Kidney tubule cell (primary cell): ENCODE data around the gene PODN.
A peak's percentile ranks its signal among the peaks of the same experiment; 100 is the strongest.

Experiments used
- DNase-seq: peaks from one replicate; pipeline ENCODE4 v3.0.0-alpha.2; 2018; ENCODE audit warnings: low spot score

The PODN gene

DNA sequence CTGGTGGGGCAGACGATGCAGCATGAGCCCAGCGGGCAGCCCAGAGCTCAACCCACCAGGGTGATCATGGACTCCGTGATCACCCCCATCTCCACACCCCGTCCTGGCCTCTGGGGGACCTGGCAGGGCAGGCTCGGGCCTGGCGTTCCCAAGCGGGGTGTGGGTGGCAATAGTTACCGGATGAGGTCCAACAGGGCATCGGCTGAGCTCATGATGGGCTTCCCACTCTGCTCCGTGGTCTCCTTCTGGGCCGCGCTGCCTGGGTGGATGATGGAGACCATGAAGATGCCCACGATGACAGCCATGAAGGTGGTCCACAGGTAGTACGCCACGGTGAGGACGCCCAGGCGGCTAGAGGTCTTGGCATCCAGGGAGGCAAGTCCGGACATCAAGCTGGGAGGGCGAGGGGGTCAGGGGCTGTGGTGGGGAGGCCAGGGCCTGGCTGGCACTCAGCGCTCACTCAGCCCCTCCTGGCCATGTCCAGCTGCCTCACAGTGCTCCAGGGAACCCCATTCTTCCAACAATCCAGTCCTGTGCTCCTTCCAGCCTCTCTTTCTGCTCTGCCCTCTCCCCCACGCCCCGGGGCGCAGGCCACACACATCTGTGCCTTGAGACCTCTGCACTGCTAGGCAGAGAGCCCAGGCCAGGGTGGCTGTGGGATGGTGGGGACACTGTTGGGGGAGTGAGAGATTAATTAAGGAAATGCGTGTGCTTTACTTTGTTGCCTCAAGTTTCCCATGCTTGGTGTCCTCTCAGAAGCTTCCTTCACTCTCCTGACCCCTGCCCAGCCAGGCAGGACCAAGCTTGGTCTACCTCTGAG is 52.8 kb downstream of the PODN start:
- DNase-seq, result no peak

DNA sequence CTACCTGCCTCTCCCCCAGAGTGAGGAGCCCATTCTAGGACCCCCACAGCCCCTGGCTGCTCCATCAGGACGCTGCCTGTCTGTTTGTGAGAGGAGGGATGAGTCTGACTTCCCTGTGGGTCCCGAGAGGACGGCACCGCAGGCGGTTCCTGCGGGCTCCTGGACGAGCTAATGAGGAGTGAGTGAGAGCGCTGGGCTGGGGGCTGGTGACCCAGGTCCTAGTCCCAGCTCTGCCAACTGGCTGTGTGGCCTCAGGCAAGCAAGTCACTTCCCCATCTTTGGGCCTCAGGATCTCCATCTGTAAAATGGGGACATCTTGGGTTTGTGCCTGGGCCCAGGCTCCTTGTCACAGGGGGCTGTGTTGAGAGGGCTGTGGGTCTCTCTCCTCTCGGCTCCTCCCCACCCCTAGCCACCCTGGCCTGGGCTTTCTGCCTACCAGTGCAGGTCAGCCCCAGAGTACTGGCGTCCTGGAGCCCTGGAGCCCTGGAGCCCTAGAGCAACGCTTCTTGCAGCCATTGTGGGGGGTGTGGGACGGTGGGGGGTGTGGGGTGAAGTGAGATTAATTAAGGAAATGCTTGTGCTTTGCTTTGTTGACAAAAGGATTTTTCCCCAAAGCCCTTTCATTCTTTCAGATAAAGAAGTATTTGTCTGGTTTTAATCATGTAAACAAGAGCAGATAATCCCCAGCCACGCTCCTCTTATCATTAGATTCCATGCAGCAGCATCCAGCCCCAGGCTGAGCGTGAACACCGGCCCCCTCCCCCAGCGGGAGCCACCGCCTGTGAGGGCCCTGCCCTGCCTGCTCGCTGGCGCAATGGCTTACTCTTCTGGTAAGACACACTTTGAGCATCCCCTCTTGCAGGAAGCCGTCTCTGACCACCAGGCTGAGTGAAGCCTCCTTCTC is 53.6 kb downstream of the PODN start:
- DNase-seq, result no peak

DNA sequence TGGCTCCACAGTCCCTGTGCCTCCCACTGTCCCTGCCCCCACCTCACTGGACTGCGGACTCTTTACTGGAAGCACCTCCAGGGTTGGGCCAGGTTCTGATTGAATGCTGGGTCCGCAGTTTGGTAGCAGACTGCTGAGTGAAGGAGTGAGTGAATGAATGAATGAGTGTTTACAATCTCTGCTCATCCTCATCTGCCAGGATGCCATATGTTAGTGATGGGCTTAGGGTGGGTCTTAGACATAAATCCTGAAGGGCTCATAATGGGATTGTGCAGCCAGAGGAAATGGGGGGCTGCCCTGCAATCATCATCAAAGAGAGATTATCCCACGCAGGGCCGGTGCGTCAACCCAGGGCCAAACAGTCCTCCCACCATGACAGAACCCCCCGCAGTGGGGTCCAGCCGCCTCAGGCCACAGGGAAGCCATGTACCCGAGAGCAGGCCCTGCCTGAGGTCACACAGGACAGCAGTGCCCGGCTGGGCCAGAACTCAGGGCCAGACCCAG is 54.3 kb downstream of the PODN start:
- DNase-seq, result no peak

DNA sequence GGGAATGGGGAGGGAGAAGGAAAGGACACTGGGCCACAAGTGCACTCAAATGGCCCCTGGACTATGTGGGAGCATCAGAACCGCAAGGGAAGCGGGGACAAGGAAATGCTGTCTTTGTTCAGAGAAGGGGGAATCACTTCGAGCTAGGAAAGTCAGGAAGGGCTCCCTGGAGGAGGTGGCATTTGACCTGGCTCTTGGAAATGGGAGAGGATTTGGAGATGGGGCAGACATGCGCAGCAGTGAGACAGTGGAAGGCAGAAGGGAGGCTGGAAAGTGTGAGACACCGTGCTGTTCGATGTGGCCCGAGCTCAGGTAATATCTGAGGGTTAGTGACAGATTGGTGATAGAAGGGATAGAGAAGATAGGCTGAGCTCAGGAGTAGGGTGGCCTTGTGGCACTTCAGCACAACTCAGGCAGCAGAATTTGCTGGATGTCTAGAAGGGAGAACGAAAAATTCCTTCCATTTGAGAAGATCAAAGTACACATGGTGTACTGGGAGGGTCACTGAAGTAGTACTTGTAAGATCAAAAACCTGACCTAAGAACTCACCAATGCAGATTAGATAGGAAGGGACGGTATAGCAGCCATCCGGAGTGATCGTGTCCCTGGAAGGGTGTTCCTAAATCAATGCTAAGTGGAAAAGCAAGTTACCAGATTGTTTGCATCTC is 55.1 kb downstream of the PODN start:
- no peak for DNase-seq

DNA sequence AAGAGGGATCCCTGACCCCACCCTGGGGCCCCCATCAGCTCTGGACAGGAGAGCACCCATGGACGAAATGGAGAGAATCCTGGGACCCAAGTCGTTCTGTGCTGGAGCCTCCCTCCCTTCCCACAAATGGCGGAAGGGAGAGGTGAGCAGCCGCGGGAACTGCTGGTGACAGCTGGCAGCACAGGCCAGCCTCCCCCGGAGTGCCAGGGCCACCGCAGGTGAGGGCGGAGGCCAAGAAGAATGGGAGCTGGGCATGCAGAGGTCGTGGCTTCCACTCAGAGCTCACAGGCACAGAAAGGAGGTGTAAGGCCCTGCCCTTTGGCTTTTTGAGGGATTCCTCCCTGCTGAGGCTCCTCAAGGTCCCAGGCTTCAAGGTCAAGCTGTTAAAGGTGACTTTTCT is 55.8 kb downstream of the PODN start:
- DNase-seq, result no peak

DNA sequence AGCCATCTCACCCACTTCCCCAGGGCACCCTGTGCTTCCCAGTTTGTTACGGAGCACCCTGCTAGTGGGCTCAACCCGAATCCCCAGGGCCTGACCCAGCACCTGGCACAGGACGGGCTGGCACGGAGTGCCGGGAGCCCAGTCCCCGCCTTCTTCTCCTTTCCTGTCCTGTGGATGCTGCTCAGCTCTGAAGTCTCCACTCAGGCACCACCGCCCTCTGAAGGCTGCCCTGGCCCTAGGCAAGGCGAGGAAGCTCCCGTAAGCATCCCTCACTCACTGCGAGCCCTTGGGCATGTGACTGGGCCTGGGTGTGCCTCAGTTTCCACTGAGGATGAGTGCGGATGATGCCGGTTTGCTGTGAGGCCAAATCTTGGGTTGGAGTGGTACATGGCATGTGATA is 58.6 kb downstream of the PODN start:
- DNase-seq, result no peak

DNA sequence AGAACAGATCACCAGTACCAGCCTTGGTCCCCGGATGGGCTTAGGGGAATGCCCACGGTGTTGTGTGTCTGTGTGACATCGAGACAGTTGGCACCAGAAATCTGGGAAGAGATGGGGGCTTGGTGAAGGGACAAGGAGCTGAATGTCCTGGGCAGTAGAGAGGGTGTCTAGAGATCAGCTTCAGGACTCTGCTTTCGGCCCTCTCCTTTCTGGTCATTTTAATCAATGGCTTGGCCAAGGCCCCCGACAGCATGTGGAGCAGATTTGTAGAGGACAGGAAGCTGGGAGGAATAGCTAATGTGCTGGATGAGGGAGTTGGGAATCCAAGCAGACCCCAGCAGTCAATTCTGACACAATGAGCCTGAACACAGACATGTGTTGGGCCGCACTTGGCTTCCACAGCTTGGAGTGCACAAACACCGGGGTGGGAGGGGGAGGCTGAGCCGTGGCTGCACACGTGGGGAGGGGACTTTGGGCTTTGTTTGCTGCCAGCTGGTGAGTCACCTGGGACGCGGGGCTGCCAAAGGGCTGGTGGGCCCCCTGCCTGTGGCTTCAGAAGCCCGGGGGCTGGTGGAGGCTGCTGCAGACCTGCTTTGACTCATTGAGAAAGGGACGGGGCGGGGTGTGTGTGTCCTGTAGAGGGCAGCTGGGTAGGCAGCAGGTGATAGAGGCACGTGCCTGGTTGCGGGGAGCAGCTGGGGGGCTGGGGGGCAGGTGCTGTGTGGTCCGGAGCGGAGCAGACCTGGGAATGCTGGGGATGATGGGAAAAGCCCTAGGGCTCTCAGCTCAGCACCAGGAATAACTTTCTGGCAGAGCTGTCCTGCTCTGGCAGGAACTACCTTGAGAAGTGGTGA is 59.5 kb downstream of the PODN start:
- DNase-seq, result peak; percentile 22

DNA sequence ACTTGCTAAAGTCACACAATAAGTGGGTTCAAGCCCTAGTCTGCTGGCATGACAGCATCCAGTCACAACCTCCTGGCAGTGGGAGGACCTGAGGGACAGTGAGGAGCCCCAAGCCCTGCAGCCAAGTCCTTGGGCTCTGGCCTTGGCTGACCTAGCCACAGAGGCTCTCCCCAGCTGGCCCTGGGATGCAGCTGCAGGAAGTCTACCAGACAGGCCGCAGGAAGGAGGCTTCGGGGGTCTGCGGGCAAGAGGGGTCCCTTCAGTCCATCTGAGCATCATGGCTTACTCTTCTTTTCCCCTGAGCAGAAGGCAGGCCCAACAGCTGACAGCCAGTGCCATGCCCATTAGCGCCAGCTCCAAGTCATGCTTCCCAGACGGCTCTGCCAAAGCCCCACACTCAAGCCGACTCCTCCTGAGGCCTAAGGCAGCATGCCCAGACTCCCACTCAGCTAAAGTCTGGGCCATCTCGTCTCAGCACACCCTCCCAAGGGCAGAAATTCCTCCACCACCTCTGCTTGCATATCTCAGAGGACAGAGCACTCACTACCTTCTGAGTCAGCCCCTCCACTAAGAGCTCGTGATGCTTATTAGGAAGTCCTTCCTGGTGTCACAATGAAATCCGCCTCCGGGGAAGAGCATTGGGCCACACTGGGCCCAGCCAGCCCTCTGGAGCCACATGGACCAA is 60.3 kb downstream of the PODN start:
- DNase-seq, result peak; percentile 18

DNA sequence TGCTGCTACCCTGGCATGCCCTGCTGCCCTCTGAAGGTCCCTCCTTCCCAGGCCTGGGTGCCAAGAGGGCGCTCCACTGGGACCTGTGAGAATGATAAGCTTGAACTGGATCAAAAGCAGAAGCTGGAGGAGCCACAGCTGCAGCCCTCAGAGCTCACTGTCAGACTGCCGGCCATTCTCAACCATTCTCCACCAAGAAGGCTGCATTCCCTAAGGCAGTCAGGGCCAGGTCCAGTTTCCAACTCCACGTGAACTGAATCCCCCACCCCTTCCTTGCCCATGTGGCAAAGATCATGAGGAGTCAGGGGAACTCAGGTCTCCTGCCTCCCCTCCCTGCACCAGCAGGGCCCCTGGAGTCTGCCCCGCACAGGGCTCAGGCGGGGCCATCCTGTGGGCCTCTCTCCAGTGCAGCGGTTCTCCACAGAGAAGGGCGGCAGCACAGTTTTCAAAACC is 61.0 kb downstream of the PODN start:
- no peak for DNase-seq

DNA sequence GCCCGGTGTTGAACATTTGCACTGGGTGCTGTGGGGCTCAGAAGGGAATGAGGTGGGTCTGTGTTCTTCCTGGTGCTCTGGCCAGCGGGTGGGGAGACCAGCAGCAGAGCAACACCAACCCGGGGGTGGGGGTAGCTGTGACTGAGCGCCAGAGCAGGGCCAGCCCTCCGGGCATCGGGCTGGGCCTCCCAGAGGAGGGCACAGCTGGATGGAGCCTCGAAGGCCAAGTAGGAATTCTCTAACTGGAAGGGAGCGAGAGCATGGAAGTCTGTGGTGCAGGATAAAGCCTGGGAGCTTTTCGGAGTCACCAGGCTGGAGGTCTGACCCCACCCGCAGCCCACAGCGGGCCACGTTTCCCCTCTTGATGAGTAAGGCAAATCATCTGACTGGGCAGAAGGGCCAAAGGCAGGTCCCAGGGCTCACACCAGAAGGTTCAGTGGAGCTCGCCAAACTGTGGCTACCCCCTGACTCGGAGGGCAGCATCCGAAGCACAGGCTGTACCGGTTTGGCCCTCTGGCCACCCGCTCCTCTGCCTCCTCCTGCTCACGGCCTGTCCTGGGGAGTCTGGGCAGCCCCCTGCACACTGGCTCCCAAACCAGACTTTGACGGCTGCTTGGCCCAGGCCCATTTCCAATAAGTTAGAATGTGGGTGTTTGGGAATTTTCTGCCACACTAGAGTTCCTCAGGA is 61.6 kb downstream of the PODN start:
- DNase-seq, result no peak

DNA sequence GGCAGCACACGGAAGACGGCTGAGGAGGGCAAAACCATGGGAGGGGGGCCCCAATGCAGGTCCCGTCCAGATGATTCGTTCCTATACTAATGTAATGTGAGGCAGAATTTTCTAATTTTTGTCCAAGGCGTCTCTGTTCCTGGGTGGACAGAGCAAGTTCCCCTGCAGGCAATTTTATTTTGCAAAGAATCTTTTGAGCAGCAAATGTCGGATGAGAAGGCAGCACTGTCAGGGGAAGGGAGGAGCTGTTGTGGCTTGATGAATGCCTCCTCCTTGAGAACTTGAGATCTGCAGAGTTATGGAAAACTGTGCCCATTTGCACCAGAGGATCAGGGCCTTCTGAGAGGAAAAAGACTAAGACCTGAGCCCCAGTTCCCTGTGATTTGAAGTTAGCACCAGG is 63.1 kb downstream of the PODN start:
- DNase-seq, result no peak

DNA sequence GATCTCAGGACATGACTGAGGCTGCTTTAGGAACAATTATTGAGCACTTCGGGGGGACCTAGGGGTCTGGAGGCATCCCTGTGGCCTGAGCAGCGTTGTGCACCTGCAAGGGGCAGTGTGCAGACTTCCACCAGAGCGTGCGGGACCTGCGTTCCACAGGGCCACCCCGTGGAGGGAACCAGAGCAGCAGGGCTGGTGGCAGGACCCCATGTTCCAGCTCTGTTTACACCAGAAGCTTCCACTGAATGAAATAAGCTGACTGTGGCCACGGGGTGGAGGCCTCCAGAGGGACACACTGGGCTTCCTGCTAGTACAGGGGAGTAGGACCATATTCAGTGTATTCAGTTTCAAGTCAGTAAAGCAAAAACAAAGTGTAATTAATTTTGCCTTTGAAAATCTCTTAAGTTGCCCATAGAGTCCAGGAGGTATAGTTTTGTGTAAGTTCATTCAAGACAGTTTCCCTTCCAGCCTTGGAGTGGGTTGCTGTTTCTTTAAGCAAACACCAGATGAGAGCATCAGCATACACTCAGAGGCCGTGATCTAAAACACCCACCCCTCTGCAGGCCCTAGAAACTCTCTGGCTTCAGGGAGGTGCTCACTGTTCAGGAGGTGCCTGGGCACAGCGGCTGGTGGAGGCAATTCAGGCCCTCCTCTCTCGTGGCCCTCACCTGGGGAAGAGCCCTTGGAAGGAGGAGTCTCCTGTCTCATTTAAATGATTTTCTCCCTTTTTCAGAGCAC is 63.8 kb downstream of the PODN start:
- DNase-seq, result no peak

DNA sequence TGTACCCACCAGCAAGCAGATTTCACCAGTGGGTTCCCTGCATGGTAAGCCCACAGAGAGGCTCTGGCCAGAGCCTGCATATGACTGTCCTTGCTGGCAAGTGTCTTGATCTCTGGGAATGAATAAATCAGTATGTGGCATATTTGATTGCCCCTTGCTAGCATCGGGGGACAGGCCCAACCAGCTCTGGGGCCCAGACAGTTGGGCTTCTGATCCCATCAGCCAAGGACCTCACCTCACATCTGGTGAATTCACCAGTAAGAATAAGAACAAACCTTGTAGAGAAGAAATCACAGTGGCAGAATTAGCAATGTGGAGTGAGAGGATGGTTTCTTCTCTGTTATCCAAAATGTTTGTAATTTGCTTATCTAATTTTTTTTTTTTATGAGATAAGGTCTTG is 64.5 kb downstream of the PODN start:
- DNase-seq, result no peak

DNA sequence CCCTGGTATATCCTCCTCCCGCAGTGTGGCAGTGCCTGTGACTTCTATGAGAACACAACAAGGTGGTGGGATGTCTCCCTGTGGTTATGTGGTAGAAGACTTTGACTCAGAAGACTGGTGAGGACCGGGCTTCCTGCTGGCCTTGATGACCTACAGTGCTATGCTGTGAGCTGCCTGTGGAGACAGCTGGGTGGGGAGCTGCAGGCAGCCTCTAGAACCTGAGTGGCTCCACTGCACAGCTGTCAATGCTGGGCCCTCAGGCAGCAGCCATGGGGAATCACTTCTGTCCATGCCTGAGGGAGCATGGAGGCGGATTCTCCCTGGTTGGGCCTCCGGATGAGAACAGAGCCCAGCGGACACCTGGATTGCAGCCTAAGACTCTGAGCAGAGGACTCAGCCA is 65.5 kb downstream of the PODN start:
- DNase-seq, result peak; percentile 6

DNA sequence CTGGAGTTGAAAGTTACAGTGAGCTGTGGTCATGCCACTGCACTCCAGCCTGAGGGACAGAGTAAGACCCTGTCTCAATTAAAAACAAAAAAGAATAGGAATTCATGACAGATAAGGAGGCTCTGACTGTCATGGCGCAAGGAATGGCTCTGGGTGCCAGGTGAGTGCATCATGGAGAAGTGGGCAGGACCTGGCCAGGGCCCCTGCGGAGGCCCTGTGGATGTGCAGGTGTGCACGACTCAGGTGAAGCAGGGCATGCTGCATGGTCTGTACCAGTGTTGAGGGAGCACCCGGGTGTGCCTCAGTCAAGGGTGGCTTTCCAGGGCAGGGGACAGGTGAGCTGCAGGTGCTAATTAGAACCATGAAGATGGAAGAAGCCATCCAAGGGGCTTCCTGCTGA is 66.4 kb downstream of the PODN start:
- DNase-seq, result no peak

DNA sequence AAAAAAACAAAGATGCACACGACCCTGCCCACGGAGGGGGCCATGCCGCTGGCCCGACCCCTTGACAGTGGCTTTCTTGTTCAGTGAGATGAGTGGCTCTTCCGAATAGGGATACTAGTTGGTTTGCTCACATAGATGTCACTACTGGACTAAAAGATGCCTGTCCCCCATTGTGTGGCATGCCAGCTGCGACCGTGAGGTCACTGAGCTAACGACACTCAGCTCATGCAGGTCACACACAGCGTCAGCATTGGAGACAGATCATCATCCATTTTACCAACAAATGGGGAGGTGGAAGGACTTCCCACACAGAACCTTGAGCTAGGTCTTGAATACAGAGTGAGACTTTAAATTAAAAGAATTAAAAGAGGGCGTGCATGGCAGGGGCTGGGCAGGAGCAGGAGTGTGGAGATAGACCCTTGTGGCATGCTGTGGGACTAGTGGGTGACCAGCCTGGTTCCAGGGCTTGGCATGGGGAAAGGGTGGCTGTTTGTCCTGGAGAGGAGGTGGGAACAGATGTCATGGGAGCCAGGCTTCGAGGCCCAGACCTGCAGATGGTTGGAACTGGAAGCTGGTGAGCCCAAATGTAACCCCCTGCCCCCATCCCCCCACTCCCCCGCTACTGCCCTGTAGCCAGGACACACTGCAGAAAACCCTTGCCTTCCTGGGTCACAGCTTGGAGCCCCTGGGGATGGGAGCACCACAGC is 68.0 kb downstream of the PODN start:
- DNase-seq, result no peak

DNA sequence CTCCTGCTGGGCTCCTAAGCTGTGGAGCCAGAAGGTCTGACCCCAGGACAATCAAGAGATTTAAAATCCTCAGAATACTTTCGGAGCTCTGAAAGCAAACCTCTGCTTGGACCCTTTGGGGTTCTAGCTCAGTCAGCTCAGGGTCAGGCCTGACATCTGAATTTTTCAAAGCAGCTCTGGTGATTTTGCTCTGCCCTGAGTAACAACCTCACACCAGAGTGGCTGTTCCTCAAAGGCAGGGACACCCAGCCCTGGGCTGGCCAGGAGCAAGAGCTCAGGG is 68.5 kb downstream of the PODN start:
- DNase-seq, result no peak

DNA sequence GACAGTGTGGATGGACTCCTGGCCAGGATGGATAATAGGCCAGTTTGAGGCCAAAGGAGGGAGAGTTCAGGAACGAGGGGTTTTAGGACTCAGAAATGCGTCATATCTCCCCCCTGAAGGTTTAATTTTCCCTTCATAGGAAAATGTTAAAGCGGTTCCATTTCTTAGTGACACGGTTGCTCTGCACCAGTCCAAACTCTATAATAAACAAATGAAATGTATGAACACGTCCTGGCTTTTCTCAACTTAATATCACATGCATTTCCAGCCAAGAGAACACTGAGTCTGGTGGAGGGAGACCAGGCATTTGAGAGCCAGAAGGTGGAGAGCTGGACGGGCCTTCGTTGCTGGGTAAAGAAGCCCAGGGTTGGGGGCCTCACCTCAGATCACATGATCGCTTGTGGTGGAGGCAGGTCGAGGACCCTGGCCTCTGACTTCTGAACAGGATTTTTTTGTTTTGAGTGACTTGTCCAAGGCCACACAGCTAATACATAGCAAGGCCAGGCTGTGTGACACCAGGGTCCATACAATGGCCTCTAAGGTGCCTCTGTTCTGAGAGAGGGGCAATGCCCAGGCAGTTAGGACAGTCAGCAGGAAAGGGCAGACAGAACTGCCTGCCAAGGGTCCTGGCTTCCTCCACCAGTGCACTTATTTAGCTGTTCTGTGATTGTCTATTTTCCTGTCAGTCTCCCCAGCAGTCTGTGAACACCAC is 69.0 kb downstream of the PODN start:
- DNase-seq, result no peak

DNA sequence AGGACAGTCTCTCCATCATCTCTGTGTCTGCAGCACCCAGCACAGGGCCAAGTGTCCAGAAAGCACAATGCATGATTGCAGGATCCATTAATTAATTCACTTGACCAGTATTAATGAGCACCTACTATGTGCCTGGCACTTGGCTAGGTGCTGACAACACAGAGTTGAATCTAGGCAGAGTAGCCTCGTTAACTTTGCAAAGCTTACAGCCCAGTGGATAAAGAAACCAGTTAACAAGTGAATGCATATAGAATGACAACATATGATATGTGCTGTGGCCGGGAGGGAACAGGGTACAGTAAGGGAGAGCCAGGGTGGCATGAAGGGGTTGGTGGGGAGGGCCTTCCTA is 69.6 kb downstream of the PODN start:
- DNase-seq, result no peak
